HepG2 (cell line): ENCODE data around the gene NUP88. TPM values are rescaled to one million over a fixed set of nuclear protein-coding genes. Genes with fewer than 3 reads are reported as not detected.

Experiments used
- ELF1 ChIP-seq: sonication (generic); formaldehyde crosslinking; IDR thresholded peaks from 2 replicates; pipeline ENCODE4 v1.4.0; 2020; ENCODE audit warnings: missing genetic modification reagents
- FOXP1 ChIP-seq, 2 experiments: fragments of 450-650 bp in 1 of 2; IDR thresholded peaks; 2 replicates each; pipeline ENCODE4 v1.6.1; 2017 to 2018; ENCODE audit warnings: antibody characterized with exemption in 1 of 2
- GABPA ChIP-seq, 2 experiments: IDR thresholded peaks; 2 replicates each; pipeline ENCODE4 v1.6.1; 2011 to 2016; ENCODE audit warnings: low read depth in 2 of 2, low read length in 1 of 2, missing biosample characterization in 1 of 2, missing genetic modification characterization in 1 of 2
- HDAC2 ChIP-seq: sonication (generic); formaldehyde crosslinking; IDR thresholded peaks from 2 replicates; pipeline ENCODE4 v1.4.0; 2020; ENCODE audit warnings: missing genetic modification reagents
- HNF4G ChIP-seq, 2 experiments: sonication (generic) in 1 of 2; formaldehyde crosslinking in 1 of 2; IDR thresholded peaks; 2 replicates each; pipeline versions ENCODE4 v1.4.0 to v1.6.1; 2011 to 2020; ENCODE audit warnings: borderline replicate concordance in 2 of 2, low read depth in 2 of 2, mild to moderate bottlenecking in 2 of 2, low read length in 1 of 2, missing genetic modification reagents in 1 of 2, moderate library complexity in 1 of 2
- KLF15 ChIP-seq: sonication (generic); formaldehyde crosslinking; IDR thresholded peaks from 2 replicates; pipeline ENCODE4 v1.8.1; 2023; ENCODE audit warnings: borderline replicate concordance, mild to moderate bottlenecking, inconsistent platforms, missing genetic modification reagents, mixed read lengths
- MEIS2 ChIP-seq: sonication (generic); formaldehyde crosslinking; IDR thresholded peaks from 2 replicates; pipeline ENCODE4 v1.9.0; 2021; ENCODE audit warnings: mild to moderate bottlenecking, missing genetic modification reagents
- MIER3 ChIP-seq: IDR thresholded peaks from 2 replicates; pipeline ENCODE4 v1.6.1; 2016; ENCODE audit warnings: missing compliant biosample characterization, borderline replicate concordance
- MTF1 ChIP-seq: sonication (generic); formaldehyde crosslinking; IDR thresholded peaks from 2 replicates; pipeline ENCODE4 v1.5.0; 2020; ENCODE audit warnings: missing genetic modification reagents
- MXI1 ChIP-seq: IDR thresholded peaks from 3 replicates; pipeline ENCODE4 v1.6.1; 2012; ENCODE audit warnings: low read depth, low read length, inconsistent platforms, borderline replicate concordance
- NCOA1 ChIP-seq: sonication (generic); formaldehyde crosslinking; IDR thresholded peaks from 2 replicates; pipeline ENCODE4 v1.9.0; 2021; ENCODE audit warnings: missing genetic modification reagents
- NFIB ChIP-seq: sonication (generic); formaldehyde crosslinking; IDR thresholded peaks from 2 replicates; pipeline ENCODE4 v1.9.0; 2021; ENCODE audit warnings: missing genetic modification reagents, mild to moderate bottlenecking, borderline replicate concordance
- TCF7L2 ChIP-seq: IDR thresholded peaks from 2 replicates; pipeline ENCODE4 v1.6.1; 2011; ENCODE audit warnings: mild to moderate bottlenecking, low read depth, low read length, moderate library complexity
- TMF1 ChIP-seq: sonication (generic); formaldehyde crosslinking; IDR thresholded peaks from 2 replicates; pipeline ENCODE4 v1.8.1; 2022; ENCODE audit warnings: low read depth, missing genetic modification reagents
- ZFY ChIP-seq: sonication (generic); formaldehyde crosslinking; IDR thresholded peaks from 2 replicates; pipeline ENCODE4 v1.4.0; 2020; ENCODE audit warnings: missing genetic modification reagents
- ZNF234 ChIP-seq: sonication (generic); formaldehyde crosslinking; conservative IDR thresholded peaks from 2 replicates; pipeline ENCODE4 v1.5.1; 2020; ENCODE audit warnings: mild to moderate bottlenecking, missing genetic modification reagents
- ZNF256 ChIP-seq: sonication (generic); formaldehyde crosslinking; conservative IDR thresholded peaks from 2 replicates; pipeline ENCODE4 v1.4.0; 2020; ENCODE audit warnings: missing genetic modification reagents
- ZNF432 ChIP-seq: sonication (generic); formaldehyde crosslinking; IDR thresholded peaks from 2 replicates; pipeline ENCODE4 v1.5.0; 2020; ENCODE audit warnings: missing genetic modification reagents, mild to moderate bottlenecking, borderline replicate concordance
- ZNF556 ChIP-seq: sonication (generic); formaldehyde crosslinking; IDR thresholded peaks from 2 replicates; pipeline ENCODE4 v1.4.0; 2020; ENCODE audit warnings: mild to moderate bottlenecking, missing genetic modification reagents, borderline replicate concordance
- ZNF776 ChIP-seq: sonication (generic); formaldehyde crosslinking; IDR thresholded peaks from 2 replicates; pipeline ENCODE4 v1.4.0; 2020; ENCODE audit warnings: mild to moderate bottlenecking, missing genetic modification reagents
- polyA plus RNA-seq, 8 experiments: library from polyadenylated mRNA; depleted of rRNA in 3 of 8; stranded (reverse) in 7 of 8; unstranded in 1 of 8; fragments of >200 nt; fragmentation: Illumina TruSeq in 4 of 8; extraction: Trizol in 4 of 8; gene quantifications; 2 replicates each; pipeline versions ENCODE4 v1.2.1 to v1.2.3, GENCODE V29; 2011 to 2016; ENCODE audit warnings: low read depth in 4 of 8, missing spikeins in 1 of 8, mixed read lengths in 1 of 8; ENCODE audit not compliant: insufficient read depth in 1 of 8
- total RNA-seq, 5 experiments: library from RNA; depleted of rRNA; stranded (reverse); fragments of >200 nt; fragmentation: Illumina TruSeq; extraction: Trizol; gene quantifications; 2 replicates each; pipeline ENCODE4 v1.2.3, GENCODE V29; 2016; ENCODE audit warnings: low read depth in 1 of 5
- TF ChIP-seq, protein P1 (sequence below): sonication (generic); formaldehyde crosslinking; IDR thresholded peaks from 2 replicates; pipeline ENCODE4 v1.4.0; 2020; ENCODE audit warnings: missing genetic modification reagents
- TF ChIP-seq, protein P2 (sequence below): sonication (generic); formaldehyde crosslinking; IDR thresholded peaks from 2 replicates; pipeline ENCODE4 v1.5.0; 2020; ENCODE audit warnings: missing genetic modification reagents

The NUP88 gene
- total and polyA plus RNA-seq, 2 of the 13 experiments (the other 11 are each of a cell fraction or from before 2014, with no cell fraction given): 48.2 to 130 TPM

DNA sequence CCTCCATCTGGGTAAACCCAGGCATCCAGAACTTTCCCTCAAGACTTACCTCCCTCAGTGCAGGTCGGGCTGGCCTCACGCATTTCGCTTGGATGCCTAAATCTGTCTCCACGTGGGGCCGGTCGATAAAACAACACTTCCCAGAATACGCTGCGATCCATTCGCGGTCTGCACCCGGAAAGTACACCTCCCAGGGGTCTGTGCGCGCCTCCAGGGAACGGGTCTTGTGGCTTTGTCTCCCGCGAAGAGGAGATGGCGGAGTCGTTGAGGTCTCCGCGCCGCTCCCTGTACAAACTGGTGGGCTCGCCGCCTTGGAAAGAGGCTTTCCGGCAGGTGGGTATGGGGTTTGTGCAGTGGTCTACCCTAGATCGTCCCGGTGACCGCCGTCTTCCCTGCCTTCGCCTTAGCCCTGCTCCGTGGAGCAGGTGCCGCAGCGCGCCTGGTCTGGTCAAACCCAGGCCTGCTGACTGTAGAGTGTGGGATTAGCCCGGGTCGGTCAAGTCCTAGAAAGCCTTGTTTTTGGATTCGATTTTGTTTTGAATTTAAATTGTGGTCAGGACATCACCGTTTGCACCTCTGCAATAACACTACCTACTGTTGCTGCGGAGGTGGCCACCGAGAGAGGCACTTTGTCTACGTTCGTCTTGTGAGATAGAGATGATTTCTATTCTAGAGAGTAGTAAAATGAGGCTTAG lies 644 bp upstream of the NUP88 start, which contains the start of gene RPAIN (continued):
- TF ChIP-seq NFIB (CRISPR knock-in tag) (no peak), MXI1 (peak; percentile 91; the same call in 2 of the 3 replicates), ZNF432 (CRISPR knock-in tag) (0 out of 2 replicates have a peak, but pooled peaks have one; percentile 32), KLF15 (CRISPR knock-in tag) (no peak), HDAC2 (CRISPR knock-in tag) (peak; percentile 16; the same call in 1 of the 2 replicates), MIER3 (CRISPR knock-in tag) (0 out of 2 replicates have a peak, but pooled peaks have one; percentile 9), ZFY (CRISPR knock-in tag) (peak; percentile 72), GABPA (IDR thresholded peaks at IDR 0.05; ENCODE audit: low read depth, low read length) (no peak; the same call in 1 of the 2 replicates), GABPA (CRISPR knock-in tag; IDR thresholded peaks at IDR 0.05; ENCODE audit: low read depth) (peak; percentile 80), TMF1 (CRISPR knock-in tag) (no peak), HNF4G (IDR thresholded peaks at IDR 0.05; ENCODE audit: borderline replicate concordance, low read depth, low read length) (no peak), HNF4G (CRISPR knock-in tag; IDR thresholded peaks at IDR 0.05; ENCODE audit: borderline replicate concordance, low read depth) (no peak; the same call in 1 of the 2 replicates), NCOA1 (no peak; the same call in 1 of the 2 replicates), MTF1 (CRISPR knock-in tag) (0 out of 2 replicates have a peak, but pooled peaks have one; percentile 70), FOXP1 (IDR thresholded peaks at IDR 0.05) (no peak), FOXP1 (CRISPR knock-in tag; IDR thresholded peaks at IDR 0.05) (0 out of 2 replicates have a peak, but pooled peaks have one; percentile 14), ZNF556 (CRISPR knock-in tag) (peak; percentile 31; the same call in 1 of the 2 replicates), MEIS2 (CRISPR knock-in tag) (0 out of 2 replicates have a peak, but pooled peaks have one; percentile 40), ZNF234 (0 out of 2 replicates have a peak, but pooled peaks have one; percentile 48), ZNF256 (CRISPR knock-in tag) (no peak), ZNF776 (peak; percentile 74; the same call in 1 of the 2 replicates), ELF1 (CRISPR knock-in tag) (peak; percentile 83), TCF7L2 (no peak)
- TF ChIP-seq, protein P1, sequence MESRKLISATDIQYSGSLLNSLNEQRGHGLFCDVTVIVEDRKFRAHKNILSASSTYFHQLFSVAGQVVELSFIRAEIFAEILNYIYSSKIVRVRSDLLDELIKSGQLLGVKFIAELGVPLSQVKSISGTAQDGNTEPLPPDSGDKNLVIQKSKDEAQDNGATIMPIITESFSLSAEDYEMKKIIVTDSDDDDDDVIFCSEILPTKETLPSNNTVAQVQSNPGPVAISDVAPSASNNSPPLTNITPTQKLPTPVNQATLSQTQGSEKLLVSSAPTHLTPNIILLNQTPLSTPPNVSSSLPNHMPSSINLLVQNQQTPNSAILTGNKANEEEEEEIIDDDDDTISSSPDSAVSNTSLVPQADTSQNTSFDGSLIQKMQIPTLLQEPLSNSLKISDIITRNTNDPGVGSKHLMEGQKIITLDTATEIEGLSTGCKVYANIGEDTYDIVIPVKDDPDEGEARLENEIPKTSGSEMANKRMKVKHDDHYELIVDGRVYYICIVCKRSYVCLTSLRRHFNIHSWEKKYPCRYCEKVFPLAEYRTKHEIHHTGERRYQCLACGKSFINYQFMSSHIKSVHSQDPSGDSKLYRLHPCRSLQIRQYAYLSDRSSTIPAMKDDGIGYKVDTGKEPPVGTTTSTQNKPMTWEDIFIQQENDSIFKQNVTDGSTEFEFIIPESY (CRISPR knock-in tag): peak; percentile 26
- TF ChIP-seq, protein P2, sequence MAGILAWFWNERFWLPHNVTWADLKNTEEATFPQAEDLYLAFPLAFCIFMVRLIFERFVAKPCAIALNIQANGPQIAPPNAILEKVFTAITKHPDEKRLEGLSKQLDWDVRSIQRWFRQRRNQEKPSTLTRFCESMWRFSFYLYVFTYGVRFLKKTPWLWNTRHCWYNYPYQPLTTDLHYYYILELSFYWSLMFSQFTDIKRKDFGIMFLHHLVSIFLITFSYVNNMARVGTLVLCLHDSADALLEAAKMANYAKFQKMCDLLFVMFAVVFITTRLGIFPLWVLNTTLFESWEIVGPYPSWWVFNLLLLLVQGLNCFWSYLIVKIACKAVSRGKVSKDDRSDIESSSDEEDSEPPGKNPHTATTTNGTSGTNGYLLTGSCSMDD (CRISPR knock-in tag): 0 out of 2 replicates have a peak, but pooled peaks have one; percentile 60
